AG09309 (cell line): ENCODE results near the gene EPHX1.

Experiments
- DNase-seq: peaks from one replicate; pipeline ENCODE4 v3.0.0-alpha.2; 2010; ENCODE audit warnings: low read depth
- H3K4me3 ChIP-seq: 2 replicates; pipeline ENCODE4 v1.5.1; 2011; ENCODE audit warnings: mild to moderate bottlenecking, low read depth, low read length, moderate library complexity; ENCODE audit not compliant: control insufficient read depth
- CTCF ChIP-seq: IDR thresholded peaks from 2 replicates; pipeline ENCODE4 v1.5.1; 2011; ENCODE audit warnings: mild to moderate bottlenecking, low read depth, low read length, inconsistent platforms; ENCODE audit not compliant: insufficient read depth, control insufficient read depth; ENCODE audit errors: missing control alignments

Gene EPHX1

GRCh38 chr1:225888289-225888897 is 78.5 kb downstream of the EPHX1 start:
- H3K4me3 ChIP-seq = no peak overlapping the region
- TF ChIP-seq CTCF = no peak
- DNase-seq = no peak

GRCh38 chr1:225888898-225889601 is 79.1 kb downstream of the EPHX1 start, which contains the start of gene LEFTY1:
Gene LEFTY1 (minus strand): TSS chr1:225889146. CDS start chr1:225889066, 80 bp downstream.
- no peak for TF ChIP-seq CTCF
- H3K4me3 ChIP-seq = no peak within 1 kb of the TSS

GRCh38 chr1:225889743-225890142 is 79.8 kb downstream of the EPHX1 start:
- TF ChIP-seq CTCF = no peak
- H3K4me3 ChIP-seq = no peak overlapping the region
- no peak for DNase-seq

More at GRCh38 chr1:225888898-225889601, 79.1 kb downstream of the EPHX1 start, which contains the start of gene LEFTY1:
- DNase-seq = no peak

GRCh38 chr1:225890346-225891228 is 80.7 kb downstream of the EPHX1 start:
- no peak overlapping the region for H3K4me3 ChIP-seq
- no peak for TF ChIP-seq CTCF
- DNase-seq = no peak

GRCh38 chr1:225891229-225891972 is 81.5 kb downstream of the EPHX1 start:
- H3K4me3 ChIP-seq = no peak overlapping the region
- no peak for TF ChIP-seq CTCF
- no peak for DNase-seq

- DNase-seq = no peak
- H3K4me3 ChIP-seq = no peak overlapping the region
- no peak for TF ChIP-seq CTCF
These were observed 82.4 kb downstream of the EPHX1 start for GRCh38 chr1:225892307-225892706.
